K562 (cell line): ENCODE results near the gene PPM1G. TPM values are rescaled to one million over a fixed set of nuclear protein-coding genes. Genes with fewer than 3 reads are reported as not detected.

Source experiments
- ATAC-seq: fragments of 200-7000 bp; cut with Tn5 transposase; 3 replicates; pipeline ENCODE4 v1.9.1; 2020; ENCODE audit warnings: moderate library complexity
- BruUV-seq: library from RNA; stranded (reverse); fragments of 400-500 nt; replicated peaks from 2 replicates; lab custom pipeline; 2021; lab: Mats Ljungman, UMichigan
- CTCF ChIA-PET: fragments of 300-600 bp; formaldehyde crosslinking; extraction: SDS; loops from one replicate; lab custom pipeline; 2021; ENCODE audit warnings: low intra/inter-chr PET ratio; lab: Yijun Ruan, JAX
- POLR2A ChIA-PET: fragments of 300-600, 350-650 bp; sonication (Branson Sonifier 250); formaldehyde crosslinking; extraction: SDS; loops from one replicate; lab custom pipeline; 2021; ENCODE audit warnings: antibody characterized with exemption, inconsistent platforms; lab: Yijun Ruan, JAX
- DNase-seq, 4 experiments: peaks; one replicate each; pipeline versions ENCODE4 v3.0.0 to v3.0.0-alpha.2; 2011 to 2018; ENCODE audit warnings: low spot score in 3 of 4, mixed read lengths in 3 of 4; ENCODE audit errors: extremely low read depth in 1 of 4
- FAIRE-seq: peaks from 2 replicates; lab custom pipeline; 2011; peaks lifted over from hg19 to GRCh38; lab: Jason Lieb, UNC
- H2AFZ ChIP-seq: 2 replicates; pipeline ENCODE4 v1.6.0; 2011; ENCODE audit warnings: low read depth, low read length, control low read depth, inconsistent platforms
- H3K27ac ChIP-seq: fragments of 200-600 bp; 3 replicates; pipeline ENCODE4 v1.8.0; 2011; ENCODE audit warnings: low read depth, mild to moderate bottlenecking, control low read depth, inconsistent platforms, low read length, moderate library complexity, mixed read lengths; ENCODE audit errors: extremely low read depth
- H3K27me3 ChIP-seq, 2 experiments: fragments of 300-600 bp in 1 of 2; 2 replicates in 1 of 2; 3 replicates in 1 of 2; pipeline versions ENCODE4 v1.6.0 to v1.8.0; 2011; ENCODE audit warnings: inconsistent platforms in 2 of 2, low read length in 2 of 2, mild to moderate bottlenecking in 1 of 2, mixed read lengths in 1 of 2, moderate library complexity in 1 of 2; ENCODE audit not compliant: control insufficient read depth in 2 of 2, insufficient read depth in 2 of 2
- H3K36me3 ChIP-seq: fragments of 300-600 bp; 3 replicates; pipeline ENCODE4 v1.8.0; 2011; ENCODE audit warnings: mild to moderate bottlenecking, low read length, inconsistent platforms; ENCODE audit not compliant: control insufficient read depth, insufficient read depth
- H3K4me1 ChIP-seq, 2 experiments: fragments of 200-600 bp in 1 of 2; replicated peaks in 1 of 2; 2 replicates in 1 of 2; 3 replicates in 1 of 2; pipeline versions ENCODE4 v1.5.1 to v1.8.0; 2011; ENCODE audit warnings: inconsistent platforms in 2 of 2, low read length in 2 of 2, mild to moderate bottlenecking in 1 of 2, mixed read lengths in 1 of 2, moderate library complexity in 1 of 2; ENCODE audit not compliant: control insufficient read depth in 2 of 2, insufficient read depth in 2 of 2
- H3K4me2 ChIP-seq: 2 replicates; pipeline ENCODE4 v1.6.1; 2011; ENCODE audit warnings: low read length, control low read depth, inconsistent platforms, mixed read lengths; ENCODE audit not compliant: insufficient read depth
- H3K4me3 ChIP-seq: fragments of 200-600 bp; sonication (generic), shearing (Covaris generic); 2 replicates; pipeline ENCODE4 v1.5.1; 2016; ENCODE audit warnings: control low read depth, inconsistent platforms
- H3K79me2 ChIP-seq: fragments of 200-600 bp; 3 replicates; pipeline ENCODE4 v1.8.0; 2011; ENCODE audit warnings: low read length, inconsistent platforms; ENCODE audit not compliant: control insufficient read depth, insufficient read depth
- H3K9ac ChIP-seq, 2 experiments: 2 replicates each; pipeline versions ENCODE4 v1.6.0 to v1.6.1; 2011; ENCODE audit warnings: low read depth in 2 of 2, low read length in 2 of 2, control low read depth in 1 of 2, inconsistent platforms in 1 of 2, mild to moderate bottlenecking in 1 of 2, mixed read lengths in 1 of 2; ENCODE audit not compliant: insufficient read depth in 1 of 2
- H3K9me1 ChIP-seq: one replicate; pipeline ENCODE4 v1.6.0; 2011; ENCODE audit warnings: inconsistent platforms, mild to moderate bottlenecking, low read length, moderate library complexity; ENCODE audit not compliant: control insufficient read depth, insufficient read depth
- H3K9me3 ChIP-seq: replicated peaks from 2 replicates; pipeline ENCODE4 v1.5.1; 2011; ENCODE audit warnings: low read depth, low read length, inconsistent platforms; ENCODE audit not compliant: control insufficient read depth, insufficient read depth
- H4K20me1 ChIP-seq: replicated peaks from 2 replicates; pipeline ENCODE4 v1.6.1; 2011; ENCODE audit warnings: low read length, inconsistent platforms, mixed read lengths; ENCODE audit not compliant: control insufficient read depth, insufficient read depth
- ZNF707 ChIP-seq: fragments of 250-450 bp; sonication (Bioruptor Pico); conservative IDR thresholded peaks from 2 replicates; pipeline ENCODE4 v1.8.0; 2022; ENCODE audit warnings: inconsistent platforms, mild to moderate bottlenecking, moderate library complexity
- WGBS: fragments of 100-300 bp; shearing (Covaris generic); methylation state at CpG from one replicate; pipeline ENCODE4 v1.1.6; 2016; ENCODE audit warnings: low coverage, mixed read lengths; ENCODE audit not compliant: insufficient coverage; ENCODE audit errors: missing lambda C conversion rate; 5-methylcytosine and 5-hydroxymethylcytosine counted together
- in situ Hi-C: fragments of 300-500 bp; cut with MboI; formaldehyde crosslinking; loops from 4 replicates; pipeline ENCODE4 v1.15.0; 2018; ENCODE audit warnings: inconsistent platforms, mixed read lengths
- intact Hi-C: fragments of 100-400 bp; cut with micrococcal nuclease; formaldehyde crosslinking; loops from 2 replicates; pipeline ENCODE4 v1.14.2; 2022
- polyA plus RNA-seq, 8 experiments: library from polyadenylated mRNA; depleted of rRNA in 4 of 8; stranded (reverse) in 5 of 8; unstranded in 3 of 8; fragments of >200 nt; fragmentation: Nextera tagmentation in 2 of 8; fragmentation: Illumina TruSeq in 1 of 8; extraction: Ambion mirVana in 2 of 8; extraction: Trizol in 1 of 8; gene quantifications; 2 replicates each; pipeline versions ENCODE4 v1.2.1 to v1.2.3, GENCODE V29; 2011 to 2014; ENCODE audit warnings: inconsistent platforms in 1 of 8, missing spikeins in 1 of 8
- total RNA-seq, 7 experiments: library from RNA; depleted of rRNA in 6 of 7; stranded (reverse); fragments of >200 nt in 6 of 7; fragmentation: Illumina TruSeq in 2 of 7; extraction: Trizol in 2 of 7; gene quantifications; 2 replicates each; pipeline versions ENCODE4 v1.2.1 to v1.2.3, GENCODE V29; 2011 to 2021; ENCODE audit warnings: low replicate concordance in 1 of 7
- TF ChIP-seq, protein P1 (sequence below), 2 experiments: fragments of 150-350 bp in 1 of 2; IDR thresholded peaks; 2 replicates each; pipeline ENCODE4 v1.6.1; 2012 to 2016; ENCODE audit warnings: low read depth in 2 of 2, low read length in 2 of 2, mild to moderate bottlenecking in 1 of 2, moderate library complexity in 1 of 2
- TF ChIP-seq, protein P2 (sequence below): sonication (generic); formaldehyde crosslinking; IDR thresholded peaks from 2 replicates; pipeline ENCODE4 v1.8.0; 2022; ENCODE audit warnings: mild to moderate bottlenecking, low read depth, missing genetic modification reagents
- TF ChIP-seq, protein P3 (sequence below): sonication (generic); formaldehyde crosslinking; IDR thresholded peaks from 2 replicates; pipeline ENCODE4 v1.8.1; 2023; ENCODE audit warnings: mild to moderate bottlenecking, missing genetic modification reagents

The PPM1G gene
- total and polyA plus RNA-seq, 9 of the 15 experiments (the other 6 are each of a cell fraction or from before 2014, with no cell fraction given) = 61.7 to 230 (median 153) TPM

DNA sequence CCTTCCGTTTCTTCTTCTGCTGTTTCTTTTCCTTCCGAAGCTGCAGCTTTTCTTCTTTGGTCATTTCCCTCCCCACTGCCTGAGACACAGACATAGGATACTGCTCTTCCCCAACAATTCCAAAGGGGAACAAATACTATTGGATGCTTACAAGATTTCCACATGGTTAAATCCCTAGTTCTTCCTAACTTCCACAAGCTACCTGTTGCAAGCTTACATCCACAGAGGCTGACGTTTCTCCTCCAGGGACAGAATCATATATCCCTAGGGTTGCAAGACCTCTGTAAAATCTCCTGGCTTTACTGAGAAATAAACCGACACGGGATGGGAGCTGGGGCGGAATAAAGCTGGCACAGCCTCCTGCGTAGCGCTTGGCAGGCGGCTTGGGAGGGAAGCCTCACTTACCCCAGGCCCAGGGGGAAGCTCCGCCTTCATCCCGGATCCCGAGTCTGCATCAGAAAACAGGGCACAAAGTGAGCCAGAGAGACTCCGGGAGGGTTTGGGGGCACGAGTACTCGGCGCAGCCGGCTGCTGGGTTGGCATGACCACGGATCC, 39.8 kb downstream of the PPM1G start (continued):
- TF ChIP-seq, protein P1, sequence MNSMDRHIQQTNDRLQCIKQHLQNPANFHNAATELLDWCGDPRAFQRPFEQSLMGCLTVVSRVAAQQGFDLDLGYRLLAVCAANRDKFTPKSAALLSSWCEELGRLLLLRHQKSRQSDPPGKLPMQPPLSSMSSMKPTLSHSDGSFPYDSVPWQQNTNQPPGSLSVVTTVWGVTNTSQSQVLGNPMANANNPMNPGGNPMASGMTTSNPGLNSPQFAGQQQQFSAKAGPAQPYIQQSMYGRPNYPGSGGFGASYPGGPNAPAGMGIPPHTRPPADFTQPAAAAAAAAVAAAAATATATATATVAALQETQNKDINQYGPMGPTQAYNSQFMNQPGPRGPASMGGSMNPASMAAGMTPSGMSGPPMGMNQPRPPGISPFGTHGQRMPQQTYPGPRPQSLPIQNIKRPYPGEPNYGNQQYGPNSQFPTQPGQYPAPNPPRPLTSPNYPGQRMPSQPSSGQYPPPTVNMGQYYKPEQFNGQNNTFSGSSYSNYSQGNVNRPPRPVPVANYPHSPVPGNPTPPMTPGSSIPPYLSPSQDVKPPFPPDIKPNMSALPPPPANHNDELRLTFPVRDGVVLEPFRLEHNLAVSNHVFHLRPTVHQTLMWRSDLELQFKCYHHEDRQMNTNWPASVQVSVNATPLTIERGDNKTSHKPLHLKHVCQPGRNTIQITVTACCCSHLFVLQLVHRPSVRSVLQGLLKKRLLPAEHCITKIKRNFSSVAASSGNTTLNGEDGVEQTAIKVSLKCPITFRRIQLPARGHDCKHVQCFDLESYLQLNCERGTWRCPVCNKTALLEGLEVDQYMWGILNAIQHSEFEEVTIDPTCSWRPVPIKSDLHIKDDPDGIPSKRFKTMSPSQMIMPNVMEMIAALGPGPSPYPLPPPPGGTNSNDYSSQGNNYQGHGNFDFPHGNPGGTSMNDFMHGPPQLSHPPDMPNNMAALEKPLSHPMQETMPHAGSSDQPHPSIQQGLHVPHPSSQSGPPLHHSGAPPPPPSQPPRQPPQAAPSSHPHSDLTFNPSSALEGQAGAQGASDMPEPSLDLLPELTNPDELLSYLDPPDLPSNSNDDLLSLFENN (IDR thresholded peaks at IDR 0.05; ENCODE audit: low read depth in 2 of 2, low read length in 2 of 2) = no peak; a peak in 1 of 4 replicates
- TF ChIP-seq, protein P2, sequence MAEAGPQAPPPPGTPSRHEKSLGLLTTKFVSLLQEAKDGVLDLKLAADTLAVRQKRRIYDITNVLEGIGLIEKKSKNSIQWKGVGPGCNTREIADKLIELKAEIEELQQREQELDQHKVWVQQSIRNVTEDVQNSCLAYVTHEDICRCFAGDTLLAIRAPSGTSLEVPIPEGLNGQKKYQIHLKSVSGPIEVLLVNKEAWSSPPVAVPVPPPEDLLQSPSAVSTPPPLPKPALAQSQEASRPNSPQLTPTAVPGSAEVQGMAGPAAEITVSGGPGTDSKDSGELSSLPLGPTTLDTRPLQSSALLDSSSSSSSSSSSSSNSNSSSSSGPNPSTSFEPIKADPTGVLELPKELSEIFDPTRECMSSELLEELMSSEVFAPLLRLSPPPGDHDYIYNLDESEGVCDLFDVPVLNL (CRISPR knock-in tag) = no peak
- TF ChIP-seq ZNF707 (CRISPR knock-in tag) = no peak

DNA sequence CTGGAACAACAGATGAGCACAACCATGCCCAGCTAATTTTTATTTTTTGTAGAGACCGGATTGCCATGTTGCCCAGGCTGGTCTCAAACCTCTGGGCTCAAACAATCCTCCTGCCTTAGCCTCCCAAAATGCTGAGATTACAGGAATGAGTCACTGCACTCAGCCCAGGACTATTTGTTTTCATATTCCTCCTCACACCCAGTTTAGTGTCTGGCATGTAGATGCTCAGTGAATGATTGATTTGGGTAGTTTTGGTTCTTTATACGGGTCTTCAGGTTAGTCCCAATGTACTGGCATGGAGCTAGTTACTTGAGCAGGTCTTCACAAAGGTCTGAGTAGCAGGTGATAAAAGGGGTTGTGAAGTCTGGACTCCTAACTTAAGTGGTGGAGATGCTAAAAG, 45.5 kb downstream of the PPM1G start:
- Histone ChIP-seq H3K9me1 (no peaks in the 10 kb centered on the region), H3K4me3 (no peak overlapping the region), H3K9ac (no peak overlapping the region), H3K4me2 (no peak overlapping the region), H3K79me2 (peaks cover 9% of the 10 kb centered on the region), H3K36me3 (peaks cover 58% of the 10 kb centered on the region), H3K4me1 (peaks cover 3 to 4% of the 10 kb centered on the region in 2 experiments; a peak in 4 of 5 replicates), H2AFZ (no peak overlapping the region), H3K9me3 (no peaks in the 10 kb centered on the region), H3K27ac (no peak overlapping the region), H3K27me3 (no peaks in the 10 kb centered on the region), H4K20me1 (no peaks in the 10 kb centered on the region)
- DNase-seq = no peak
- no peak for FAIRE-seq
- ChIA-PET POLR2A (interaction anchor here (1.8 to 2.0 kb wide), 2 partner anchors 13 to 15 kb away, joined by 5 to 9 read pairs; no protein-coding TSS in a partner anchor), CTCF (no interaction called here)
- intact Hi-C loops = no loop called here
- peak; percentile 9; the same call in 2 of the 3 replicates for ATAC-seq
- no TSS peak for BruUV-seq
- WGBS = 81% methylated on average over 2 of the region's 2 CpGs
- in situ Hi-C loops = no loop called here
- TF ChIP-seq, protein P3, sequence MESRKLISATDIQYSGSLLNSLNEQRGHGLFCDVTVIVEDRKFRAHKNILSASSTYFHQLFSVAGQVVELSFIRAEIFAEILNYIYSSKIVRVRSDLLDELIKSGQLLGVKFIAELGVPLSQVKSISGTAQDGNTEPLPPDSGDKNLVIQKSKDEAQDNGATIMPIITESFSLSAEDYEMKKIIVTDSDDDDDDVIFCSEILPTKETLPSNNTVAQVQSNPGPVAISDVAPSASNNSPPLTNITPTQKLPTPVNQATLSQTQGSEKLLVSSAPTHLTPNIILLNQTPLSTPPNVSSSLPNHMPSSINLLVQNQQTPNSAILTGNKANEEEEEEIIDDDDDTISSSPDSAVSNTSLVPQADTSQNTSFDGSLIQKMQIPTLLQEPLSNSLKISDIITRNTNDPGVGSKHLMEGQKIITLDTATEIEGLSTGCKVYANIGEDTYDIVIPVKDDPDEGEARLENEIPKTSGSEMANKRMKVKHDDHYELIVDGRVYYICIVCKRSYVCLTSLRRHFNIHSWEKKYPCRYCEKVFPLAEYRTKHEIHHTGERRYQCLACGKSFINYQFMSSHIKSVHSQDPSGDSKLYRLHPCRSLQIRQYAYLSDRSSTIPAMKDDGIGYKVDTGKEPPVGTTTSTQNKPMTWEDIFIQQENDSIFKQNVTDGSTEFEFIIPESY (CRISPR knock-in tag) = no peak
